ENCODE measurements around the gene ZNF487. TPM values are rescaled to one million over a fixed set of nuclear protein-coding genes. Genes with fewer than 3 reads are reported as not detected.

The ZNF487 gene
- polyA plus RNA-seq, 2 of the 4 experiments (the other 2 are of a cell fraction) = 4.3 to 7.2 TPM

- Histone ChIP-seq H3K9me3 (no peaks in the 10 kb centered on the region), H3K4me3 (peak overlapping the region; percentile 96), H3K27ac (peak overlapping the region; percentile 95), H3K4me2 (peak overlapping the region; percentile 87), H3K4me1 (peaks cover 41% of the 10 kb centered on the region)
- peak; percentile 60 to 67 for ATAC-seq
- POLR2A ChIA-PET = interaction anchor here (0.7 to 1.8 kb wide), 8 partner anchors 8 to 55 kb away, joined by 3 to 32 read pairs (median 4); partner anchors contain the start of gene ZNF487
- 1% methylated on average over 48 of the region's 56 CpGs for WGBS (ENCODE audit: missing lambda C conversion rate)
- CTCF ChIA-PET = interaction anchor here (1.0 to 1.7 kb wide), 5 partner anchors 9 to 29 kb away, joined by 3 to 7 read pairs (median 5); partner anchors contain the start of gene ZNF487
- peak; percentile 78 to 94 for DNase-seq (ENCODE audit: low read depth in 1 of 2, low spot score in 1 of 2)
- FAIRE-seq = no peak
- TF ChIP-seq POLR2AphosphoS2 (conservative IDR thresholded peaks at IDR 0.05; ENCODE audit: low read length) = 0 out of 2 replicates have a peak, but pooled peaks have one; percentile 61
- no peak for TF ChIP-seq MAZ (IDR thresholded peaks at IDR 0.05; ENCODE audit: borderline replicate concordance, low read depth, low read length)
- peak; percentile 77; the same call in 1 of the 2 replicates for TF ChIP-seq TP53 (CRISPR knock-in tag; IDR thresholded peaks at IDR 0.05)
- no peak for TF ChIP-seq SREBF2 (IDR thresholded peaks at IDR 0.05)
- peak; percentile 63; the same call in 1 of the 2 replicates for TF ChIP-seq EHF (CRISPR knock-in tag; IDR thresholded peaks at IDR 0.05)
- no peak for TF ChIP-seq ZSCAN20 (CRISPR knock-in tag; IDR thresholded peaks at IDR 0.05)
- no peak for TF ChIP-seq RCOR1 (IDR thresholded peaks at IDR 0.05; ENCODE audit: low read depth, low read length)
- TF ChIP-seq BCL3 (IDR thresholded peaks at IDR 0.05) = no peak
- peak; percentile 89 for TF ChIP-seq NPAS2 (CRISPR knock-in tag; IDR thresholded peaks at IDR 0.05; ENCODE audit: borderline replicate concordance)
- TF ChIP-seq EHMT2 (IDR thresholded peaks at IDR 0.05; ENCODE audit: low read depth) = no peak
- TF ChIP-seq GATA3 (IDR thresholded peaks at IDR 0.05; ENCODE audit: borderline replicate concordance) = peak; percentile 8; the same call in 1 of the 2 replicates
- TF ChIP-seq KDM1A (IDR thresholded peaks at IDR 0.05; ENCODE audit: low read depth) = peak; percentile 45; the same call in 1 of the 2 replicates
- TF ChIP-seq JUN (IDR thresholded peaks at IDR 0.05) = peak in 1 of 2 experiments; percentile 71; a peak in 3 of 5 replicates
- no peak for TF ChIP-seq KDM5A (IDR thresholded peaks at IDR 0.05)
- TF ChIP-seq NR3C1 (IDR thresholded peaks at IDR 0.05) = no peak
- TF ChIP-seq TFCP2L1 (CRISPR knock-in tag; IDR thresholded peaks at IDR 0.05) = peak; percentile 80
- TF ChIP-seq FOSB (CRISPR knock-in tag; IDR thresholded peaks at IDR 0.05) = peak; percentile 46
- TF ChIP-seq POLR2A (IDR thresholded peaks at IDR 0.05; ENCODE audit: low read length) = peak; percentile 70
- TF ChIP-seq FOSL2 (IDR thresholded peaks at IDR 0.05) = no peak
- TF ChIP-seq FOSL2 (CRISPR knock-in tag; IDR thresholded peaks at IDR 0.05) = no peak
- peak; percentile 50 for TF ChIP-seq E2F6 (IDR thresholded peaks at IDR 0.05; ENCODE audit: borderline replicate concordance, low read depth)
- TF ChIP-seq USF2 (IDR thresholded peaks at IDR 0.05) = peak; percentile 77
- TF ChIP-seq HMGXB4 (CRISPR knock-in tag; IDR thresholded peaks at IDR 0.05; ENCODE audit: borderline replicate concordance) = peak; percentile 59; the same call in 1 of the 2 replicates
- no peak; the same call in 1 of the 2 replicates for TF ChIP-seq REST (IDR thresholded peaks at IDR 0.05)
- TF ChIP-seq MYC (IDR thresholded peaks at IDR 0.05; ENCODE audit: borderline replicate concordance, low read length) = peak; percentile 90
- TF ChIP-seq ZFP36 (IDR thresholded peaks at IDR 0.05; ENCODE audit: borderline replicate concordance, partially characterized antibody) = no peak
- TF ChIP-seq EP300 (IDR thresholded peaks at IDR 0.05) = no peak
- TF ChIP-seq CEBPB (IDR thresholded peaks at IDR 0.05) = peak; percentile 90 to 99
- TF ChIP-seq PBX3 (IDR thresholded peaks at IDR 0.05) = no peak
- TF ChIP-seq MAFK (IDR thresholded peaks at IDR 0.05; ENCODE audit: partially characterized antibody) = no peak
- TF ChIP-seq CHD4 (IDR thresholded peaks at IDR 0.05; ENCODE audit: borderline replicate concordance) = no peak
- TF ChIP-seq MAX (IDR thresholded peaks at IDR 0.05) = peak; percentile 98
Measured at GRCh38 chr10:43407576-43408330, 29.2 kb upstream of the ZNF487 start.

All from A549 (cell line).